GM12874 (cell line): Measurements from ENCODE around the gene TEDC1.

Source experiments
- CTCF ChIP-seq: IDR thresholded peaks from 2 replicates; pipeline ENCODE4 v1.5.1; 2011; ENCODE audit warnings: low read depth, mild to moderate bottlenecking, control low read depth, low read length, moderate library complexity; ENCODE audit not compliant: insufficient read depth

Gene TEDC1

DNA sequence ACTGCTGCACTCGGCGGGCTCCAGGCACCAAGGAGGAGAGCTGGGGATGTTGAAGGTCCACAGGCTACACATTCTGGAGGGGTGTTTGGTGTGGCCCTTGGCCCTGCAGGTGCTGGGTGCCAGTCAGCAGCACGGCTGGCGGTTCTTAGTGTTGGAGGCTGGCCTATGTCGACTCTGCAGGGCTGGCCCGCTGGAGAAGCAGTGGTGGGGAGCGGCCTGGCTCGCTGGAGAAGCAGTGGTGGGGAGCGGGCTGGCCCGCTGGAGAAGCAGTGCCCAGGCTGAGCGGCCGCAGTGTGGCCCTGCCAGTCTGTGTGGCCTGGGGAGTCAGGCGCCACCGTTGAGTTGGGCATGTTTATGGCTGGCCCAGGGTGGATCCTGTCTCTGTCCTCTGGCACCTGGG is 44.1 kb upstream of the TEDC1 start:
- TF ChIP-seq CTCF: no peak

GRCh38 chr14:105447651-105448640 is 43.1 kb upstream of the TEDC1 start:
- no peak for TF ChIP-seq CTCF

DNA sequence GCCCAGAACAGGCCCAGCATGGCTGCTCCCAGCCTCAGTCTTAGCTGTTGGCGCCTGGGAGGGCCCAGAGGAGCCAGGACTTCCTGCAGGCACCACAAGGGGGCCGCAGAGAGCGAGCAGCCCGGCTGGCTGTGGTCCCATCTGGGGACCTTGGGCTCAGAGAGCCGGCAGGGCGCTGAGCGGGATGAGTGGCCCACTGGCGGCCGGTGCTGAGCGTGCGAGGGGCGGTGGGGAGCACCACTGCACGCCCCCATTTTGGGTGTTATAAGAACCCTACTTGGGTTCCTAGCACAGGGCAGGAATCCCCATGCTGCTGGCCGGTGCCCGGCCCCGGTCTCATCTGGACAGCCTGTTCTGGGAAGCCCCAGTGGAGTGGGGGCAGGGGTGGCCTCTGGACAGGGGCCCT is 42.3 kb upstream of the TEDC1 start:
- peak; percentile 78 for TF ChIP-seq CTCF

DNA sequence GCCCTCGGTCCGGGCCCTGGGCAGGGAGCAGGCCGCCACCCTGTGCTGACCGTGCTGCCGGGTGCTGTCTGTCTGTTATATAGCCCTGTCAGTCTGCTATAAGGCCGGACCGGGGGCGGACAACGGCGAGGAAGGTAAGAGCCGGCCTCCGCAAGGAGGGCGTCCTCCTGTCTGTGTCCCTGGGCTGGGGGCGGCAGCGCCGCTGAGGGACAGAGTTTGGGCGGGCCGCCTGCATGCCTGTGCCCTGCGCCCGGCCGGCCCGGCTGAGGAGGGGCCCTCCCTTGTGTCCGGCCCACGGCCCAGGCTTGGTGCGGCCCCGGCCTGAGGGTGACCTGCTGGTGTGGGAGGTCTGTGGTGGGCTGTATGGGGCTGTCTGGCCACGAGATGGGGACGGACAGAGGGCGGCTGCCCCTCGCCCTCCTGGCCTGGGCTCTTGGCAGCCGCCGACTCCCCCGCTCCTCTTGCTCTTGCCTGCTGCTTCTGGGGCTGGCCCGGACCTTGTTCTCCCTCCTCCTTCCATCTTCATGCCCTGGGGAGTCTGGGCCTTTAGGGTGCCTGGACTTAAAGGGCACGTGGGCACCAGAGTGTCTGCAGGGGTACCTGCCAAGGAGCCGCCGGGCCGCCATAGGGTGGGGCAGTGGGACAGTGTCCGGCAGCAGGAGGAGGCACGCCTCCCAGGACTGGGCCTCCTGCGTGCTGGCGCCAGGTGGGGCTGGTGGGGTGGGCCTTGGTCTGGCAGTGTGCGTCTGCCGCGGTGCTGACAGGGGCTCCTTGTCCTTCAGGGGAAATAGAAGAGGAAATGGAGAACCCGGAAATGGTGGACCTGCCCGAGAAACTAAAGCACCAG is 41.5 kb upstream of the TEDC1 start:
- no peak for TF ChIP-seq CTCF

- TF ChIP-seq CTCF: no peak
Measured at GRCh38 chr14:105450123-105450505, 40.9 kb upstream of the TEDC1 start.

GRCh38 chr14:105450864-105451720 is 40.0 kb upstream of the TEDC1 start:
- no peak for TF ChIP-seq CTCF

DNA sequence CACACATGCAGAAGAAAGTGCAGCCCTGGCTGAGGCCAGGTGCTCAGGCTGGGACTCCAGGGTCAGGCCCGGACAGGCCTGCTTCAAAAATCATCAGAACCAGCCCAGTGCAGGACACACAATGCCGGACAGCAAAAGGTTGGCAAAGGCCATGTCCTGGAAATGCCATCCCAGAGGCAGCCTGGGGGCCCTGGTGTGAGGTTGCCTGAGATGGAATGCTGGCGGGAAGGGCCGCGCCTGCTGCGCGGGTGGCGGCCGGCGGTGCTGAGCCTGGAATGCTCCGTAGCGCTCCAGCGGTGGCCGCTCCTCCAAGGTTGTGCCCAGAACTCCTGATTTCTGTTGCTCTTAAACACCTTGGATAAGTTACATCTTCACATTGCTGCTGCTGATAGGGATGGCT is 38.1 kb upstream of the TEDC1 start:
- TF ChIP-seq CTCF: no peak
